HUES64 (cell line): ENCODE results near the gene CALHM1.
"Not testable (repeated sequence)": the region's sequence is repeated elsewhere in the genome, so short reads cannot be mapped to it uniquely, and the experiment has no call there.

ENCODE experiments used
- H3K27ac ChIP-seq: 2 replicates; pipeline ENCODE4 v1.7.0; 2013; ENCODE audit warnings: low read depth, low read length, inconsistent platforms
- H3K27me3 ChIP-seq: 2 replicates; pipeline ENCODE4 v1.6.1; 2013; ENCODE audit warnings: mild to moderate bottlenecking, low read length; ENCODE audit not compliant: insufficient read depth
- H3K36me3 ChIP-seq: 2 replicates; pipeline ENCODE4 v1.6.1; 2013; ENCODE audit warnings: mild to moderate bottlenecking, low read length; ENCODE audit not compliant: insufficient read depth
- H3K4me1 ChIP-seq: 2 replicates; pipeline ENCODE4 v1.6.1; 2013; ENCODE audit warnings: mild to moderate bottlenecking, low read length, moderate library complexity; ENCODE audit not compliant: insufficient read depth
- H3K4me3 ChIP-seq: 2 replicates; pipeline ENCODE4 v1.5.1; 2013; ENCODE audit warnings: mild to moderate bottlenecking, low read length, moderate library complexity
- H3K9ac ChIP-seq: 2 replicates; pipeline ENCODE4 v1.6.1; 2013; ENCODE audit warnings: mild to moderate bottlenecking, low read depth, low read length
- H3K9me3 ChIP-seq: 2 replicates; pipeline ENCODE4 v1.6.1; 2013; ENCODE audit warnings: low read depth, low read length; ENCODE audit not compliant: insufficient read depth
- WGBS: fragments of 150-250, 120-280 bp; methylation state at CpG from one replicate; pipeline ENCODE4 v1.1.7; 2013; ENCODE audit warnings: missing lambda C conversion rate; 5-methylcytosine and 5-hydroxymethylcytosine counted together

CALHM1 gene

DNA sequence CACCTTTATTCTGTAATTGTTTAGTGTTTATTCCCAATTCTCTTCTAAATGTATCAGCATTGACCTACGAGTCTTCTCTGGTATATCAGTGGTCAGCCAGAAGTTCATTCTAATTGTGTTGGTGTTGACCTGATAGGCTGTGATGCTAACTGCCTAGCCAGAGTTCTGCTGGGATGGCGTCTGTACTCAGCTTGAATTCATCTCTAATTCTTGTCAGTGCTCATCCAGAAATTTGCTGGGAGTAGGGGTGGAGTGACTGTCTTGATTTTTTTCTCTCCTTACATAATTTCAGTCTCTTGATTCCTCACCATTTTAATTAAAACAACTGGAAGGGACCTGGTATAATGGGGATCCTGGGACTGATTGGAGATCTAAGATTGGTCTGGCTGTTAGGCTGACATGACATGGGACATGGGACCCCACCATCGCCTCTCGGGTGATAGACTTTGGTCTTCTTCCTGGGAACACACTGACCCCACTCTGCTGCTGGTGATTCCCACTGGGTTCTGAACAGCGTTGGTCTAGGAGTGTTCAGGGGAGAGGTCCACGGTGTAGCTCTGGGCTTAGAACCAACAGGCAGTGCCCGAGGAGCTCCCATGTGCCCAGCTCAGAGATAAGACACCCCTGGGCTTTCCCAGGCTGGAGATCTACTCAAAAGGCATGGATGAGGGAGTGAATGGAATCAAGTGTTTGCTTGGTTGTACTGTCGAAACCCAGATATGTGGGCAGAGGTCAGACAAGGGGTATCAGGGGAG lies 38.6 kb upstream of the CALHM1 start:
- peaks cover 59% of the 10 kb centered on the region for H3K27me3 ChIP-seq
- WGBS, result 89% methylated on average over 8 of the region's 8 CpGs
- no peak overlapping the region for H3K27ac ChIP-seq

DNA sequence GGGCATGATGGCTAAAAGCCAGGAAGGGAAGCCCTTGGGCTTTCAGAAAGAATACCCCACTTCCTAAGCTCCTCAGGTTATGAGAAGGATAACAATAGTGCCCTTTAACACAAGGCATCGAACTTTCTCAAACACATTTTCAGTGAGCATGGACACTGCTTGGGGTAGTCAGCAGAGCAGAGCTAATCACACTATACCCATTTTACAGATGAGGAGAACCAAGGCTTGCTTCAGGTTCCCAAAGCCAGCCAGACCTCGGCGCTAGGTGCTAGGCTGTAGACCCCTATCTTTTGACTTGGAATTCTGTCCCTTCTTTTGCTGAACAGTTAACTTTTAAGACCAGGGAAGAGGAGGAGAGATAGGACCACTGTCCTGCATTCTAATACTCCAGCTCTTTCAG lies 36.6 kb upstream of the CALHM1 start:
- Histone ChIP-seq H3K27ac (no peak overlapping the region), H3K27me3 (peaks cover 70% of the 10 kb centered on the region), H3K9ac (no peak overlapping the region), H3K9me3 (no peaks in the 10 kb centered on the region), H3K4me1 (peaks cover 10% of the 10 kb centered on the region; the same call in 1 of the 2 replicates), H3K4me3 (no peak overlapping the region), H3K36me3 (no peaks in the 10 kb centered on the region)
- 90% methylated on average over 3 of the region's 3 CpGs for WGBS

More for the DNA sequence above, 38.6 kb upstream of the CALHM1 start:
- Histone ChIP-seq H3K9ac (no peak overlapping the region), H3K4me3 (no peak overlapping the region), H3K36me3 (no peaks in the 10 kb centered on the region), H3K9me3 (no peaks in the 10 kb centered on the region), H3K4me1 (peaks cover 3% of the 10 kb centered on the region; the same call in 1 of the 2 replicates)

DNA sequence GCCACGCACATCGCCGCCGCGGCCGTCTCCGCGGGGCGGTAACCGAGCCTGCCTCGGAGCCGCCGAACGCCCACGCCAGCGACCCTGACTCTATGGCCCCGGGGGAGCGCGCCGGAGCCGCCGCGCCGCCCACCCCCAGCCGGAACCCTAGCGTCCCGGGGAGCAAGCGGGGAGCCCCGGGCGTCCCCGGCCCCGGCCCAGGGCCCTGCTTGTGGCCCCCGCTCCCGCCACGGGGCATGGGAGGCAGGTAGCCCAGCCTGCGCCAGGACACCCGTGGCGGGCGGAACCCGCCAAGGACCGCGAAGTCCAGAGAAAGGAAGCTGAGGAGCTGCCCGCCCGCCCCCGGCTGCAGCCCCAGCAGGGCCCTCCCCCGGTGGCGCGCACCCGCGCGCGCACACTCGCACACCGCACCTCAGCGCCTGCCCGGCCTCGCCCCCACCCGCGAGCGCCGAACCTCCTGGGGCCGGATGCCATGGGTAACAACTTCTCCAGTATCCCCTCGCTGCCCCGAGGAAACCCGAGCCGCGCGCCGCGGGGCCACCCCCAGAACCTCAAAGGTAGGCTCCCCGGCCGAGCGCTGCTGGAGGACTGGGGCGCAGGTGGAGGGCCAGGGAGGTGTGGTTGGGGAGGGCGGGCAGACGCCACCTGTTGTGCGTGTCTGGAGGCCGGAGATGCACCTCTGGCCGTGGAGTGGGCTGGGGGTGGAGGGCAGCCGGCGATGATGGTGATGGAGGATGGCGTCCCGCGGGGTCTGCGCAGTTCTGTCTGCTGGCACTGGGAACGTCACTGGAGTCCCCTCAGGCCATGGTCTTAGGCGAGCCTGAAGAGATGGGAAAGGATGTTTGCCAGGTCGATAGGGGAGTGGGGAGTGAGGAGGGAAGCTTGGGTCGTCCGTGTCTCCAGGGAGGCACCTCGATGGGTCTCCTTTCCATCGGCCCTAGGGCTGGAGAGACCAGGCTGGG lies 35.5 kb upstream of the CALHM1 start:
- H3K4me1 ChIP-seq, result peaks cover 7% of the 10 kb centered on the region; the same call in 1 of the 2 replicates
- WGBS, result 1% methylated on average over 92 of the region's 92 CpGs
- peak overlapping the region; percentile 60 for H3K4me3 ChIP-seq
- H3K27me3 ChIP-seq, result peaks cover 70% of the 10 kb centered on the region
- H3K27ac ChIP-seq, result no peak overlapping the region
- no peaks in the 10 kb centered on the region for H3K36me3 ChIP-seq
- H3K9ac ChIP-seq, result no peak overlapping the region
- no peaks in the 10 kb centered on the region for H3K9me3 ChIP-seq

DNA sequence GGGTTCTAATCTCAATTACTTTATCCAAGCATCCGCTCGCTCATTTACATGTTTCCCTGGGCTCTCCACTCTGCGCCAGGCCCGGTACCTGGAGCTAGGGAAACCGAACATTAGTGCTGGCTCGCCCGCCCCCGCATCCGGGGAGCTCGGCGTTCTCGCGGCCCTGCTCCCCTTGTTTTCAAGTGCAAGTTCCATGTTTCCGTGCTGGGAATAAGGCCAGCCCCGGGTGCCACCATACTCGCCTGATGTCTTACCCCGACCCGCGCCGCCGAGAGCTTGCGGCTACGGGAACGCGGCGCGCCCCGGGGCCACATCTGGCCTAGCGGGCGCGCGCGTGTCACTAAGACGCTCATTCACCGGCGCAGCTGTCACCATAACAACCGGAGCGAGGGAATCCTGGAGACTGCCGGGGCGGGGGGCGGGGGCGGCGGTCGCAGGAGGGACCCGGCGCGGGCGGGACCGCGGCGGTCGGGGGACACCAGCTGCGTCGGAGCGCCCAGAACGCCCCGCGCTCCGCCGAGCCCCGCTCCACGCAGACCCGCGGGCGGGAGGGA lies 34.7 kb upstream of the CALHM1 start, which contains the start of gene NEURL1:
TSS of gene NEURL1 (plus strand) at position 344 of the 554 bp plus-strand sequence. CDS start 683 bp downstream, outside the sequence.
- Histone ChIP-seq H3K4me3 (peak within 1 kb of the TSS; percentile 60), H3K36me3 (no peaks in the 10 kb centered on the region), H3K4me1 (peaks cover 7% of the 10 kb centered on the region; the same call in 1 of the 2 replicates), H3K27ac (no peak within 1 kb of the TSS), H3K9ac (no peak within 1 kb of the TSS), H3K27me3 (peaks cover 65% of the 10 kb centered on the region), H3K9me3 (no peaks in the 10 kb centered on the region)
- WGBS, result 3% methylated on average over 65 of the region's 65 CpGs

DNA sequence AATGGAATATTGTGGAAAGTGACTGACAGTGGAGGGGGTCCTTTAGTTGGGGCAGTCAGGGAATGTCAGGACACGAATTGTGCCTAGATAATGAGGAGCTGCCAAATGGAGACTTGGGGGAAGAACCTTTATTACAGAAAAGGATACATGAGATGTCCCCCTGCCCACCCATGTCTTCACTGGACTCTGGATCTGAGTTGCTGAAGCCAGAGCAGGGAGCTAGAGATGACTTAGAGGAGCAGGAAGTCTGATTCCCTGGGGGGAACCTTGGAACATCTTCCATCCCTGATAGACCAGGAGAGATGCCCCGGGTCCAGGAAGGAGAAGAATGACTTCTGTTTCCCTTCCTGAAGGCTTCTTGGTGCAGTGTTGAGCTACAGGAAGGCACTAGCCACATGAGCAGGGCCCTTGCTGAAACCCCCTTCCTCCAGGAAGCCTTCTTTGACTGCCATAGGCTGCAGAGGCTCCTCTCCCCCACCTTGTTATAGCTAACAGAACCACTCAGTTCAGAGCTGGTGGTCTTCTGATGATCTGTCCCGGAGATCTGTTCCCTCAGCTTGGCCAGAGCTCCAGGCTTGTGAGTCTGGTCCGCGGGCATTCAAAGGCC lies 34.1 kb upstream of the CALHM1 start:
- Histone ChIP-seq H3K9me3 (no peaks in the 10 kb centered on the region), H3K9ac (no peak overlapping the region), H3K4me3 (peak overlapping the region; percentile 60; the same call in 1 of the 2 replicates), H3K27ac (no peak overlapping the region), H3K36me3 (no peaks in the 10 kb centered on the region), H3K4me1 (peaks cover 7% of the 10 kb centered on the region; the same call in 1 of the 2 replicates), H3K27me3 (peaks cover 63% of the 10 kb centered on the region)
- WGBS, result 82% methylated on average over 5 of the region's 5 CpGs

DNA sequence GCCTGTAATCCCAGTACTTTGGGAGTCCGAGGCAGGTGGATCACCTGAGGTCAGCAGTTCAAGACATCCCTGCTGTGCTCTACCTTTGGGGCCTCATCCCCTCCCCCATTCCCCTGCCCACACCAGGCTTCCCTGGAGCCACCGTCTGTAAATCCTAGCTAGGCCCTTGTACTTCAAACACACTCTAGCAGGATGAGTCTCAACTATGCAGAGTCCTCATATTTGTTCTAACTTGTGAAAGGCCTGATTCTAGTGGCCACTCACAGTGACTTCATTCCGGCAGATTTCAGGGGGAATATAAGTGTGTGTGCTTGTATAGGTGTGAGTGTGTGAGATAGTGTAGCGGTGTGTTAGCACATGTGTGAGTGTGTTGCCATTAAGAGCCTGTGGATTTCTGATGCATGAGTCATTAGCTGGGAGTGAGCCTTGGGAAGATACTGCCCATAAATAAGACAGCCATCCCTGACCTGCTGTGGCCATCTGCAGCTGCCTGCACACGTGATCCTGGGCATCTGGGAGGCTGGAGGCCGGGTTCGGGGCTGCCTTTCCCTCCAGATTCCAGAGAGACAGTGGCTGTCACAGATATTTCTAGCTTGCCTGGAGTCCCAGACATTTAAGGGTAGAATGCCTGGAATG lies 33.1 kb upstream of the CALHM1 start:
- H3K27ac ChIP-seq, result no peak overlapping the region
- H3K27me3 ChIP-seq, result peaks cover 54% of the 10 kb centered on the region
- no peaks in the 10 kb centered on the region for H3K36me3 ChIP-seq
- H3K4me3 ChIP-seq, result no peak overlapping the region
- H3K4me1 ChIP-seq, result peaks cover 7% of the 10 kb centered on the region; the same call in 1 of the 2 replicates
- WGBS, result 60% methylated on average over 7 of the region's 7 CpGs
- no peak overlapping the region for H3K9ac ChIP-seq
- H3K9me3 ChIP-seq, result no peaks in the 10 kb centered on the region

DNA sequence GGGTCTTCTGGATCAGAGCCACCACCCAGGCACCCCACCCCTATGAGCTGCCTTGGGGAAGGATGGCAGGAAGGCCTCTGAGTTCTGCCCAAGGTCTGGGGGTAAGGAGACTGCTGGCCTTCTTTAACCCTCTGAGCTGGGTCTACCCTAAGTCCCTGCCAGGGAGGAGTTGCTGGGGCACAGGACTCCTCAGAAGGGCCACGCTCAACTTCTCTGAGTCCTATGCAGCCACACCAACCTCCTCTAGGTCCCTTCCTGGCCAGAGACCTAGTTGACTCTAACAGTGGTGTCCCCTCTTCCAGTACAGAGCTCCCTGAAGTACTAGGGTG lies 32.2 kb upstream of the CALHM1 start:
- WGBS, result 95% methylated on average over 1 of the region's 1 CpG
- Histone ChIP-seq H3K27ac (no peak overlapping the region), H3K4me3 (no peak overlapping the region), H3K4me1 (peaks cover 7% of the 10 kb centered on the region; the same call in 1 of the 2 replicates), H3K9me3 (no peaks in the 10 kb centered on the region), H3K36me3 (no peaks in the 10 kb centered on the region), H3K9ac (no peak overlapping the region), H3K27me3 (peaks cover 47% of the 10 kb centered on the region)

DNA sequence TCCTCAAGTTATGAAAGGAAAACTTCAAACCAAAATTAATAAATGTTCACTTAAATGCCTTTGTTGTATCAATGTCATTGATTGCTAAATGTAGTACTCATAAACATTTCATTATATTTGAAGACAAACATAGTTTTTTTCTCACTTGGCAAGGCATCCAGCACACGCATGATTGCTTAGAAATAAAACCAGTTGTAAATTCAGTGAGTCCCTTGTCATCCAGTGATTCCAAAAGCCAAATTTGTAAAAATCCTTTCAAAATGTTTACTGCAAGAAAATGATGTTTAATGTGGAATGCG lies 28.7 kb upstream of the CALHM1 start:
- no peaks in the 10 kb centered on the region for H3K36me3 ChIP-seq
- no peaks in the 10 kb centered on the region for H3K9me3 ChIP-seq
- no peak overlapping the region for H3K27ac ChIP-seq
- no peak overlapping the region for H3K4me3 ChIP-seq
- 98% methylated on average over 2 of the region's 2 CpGs for WGBS
- peaks cover 11% of the 10 kb centered on the region for H3K27me3 ChIP-seq
- H3K4me1 ChIP-seq, result peaks cover 7% of the 10 kb centered on the region; the same call in 1 of the 2 replicates
- H3K9ac ChIP-seq, result no peak overlapping the region

DNA sequence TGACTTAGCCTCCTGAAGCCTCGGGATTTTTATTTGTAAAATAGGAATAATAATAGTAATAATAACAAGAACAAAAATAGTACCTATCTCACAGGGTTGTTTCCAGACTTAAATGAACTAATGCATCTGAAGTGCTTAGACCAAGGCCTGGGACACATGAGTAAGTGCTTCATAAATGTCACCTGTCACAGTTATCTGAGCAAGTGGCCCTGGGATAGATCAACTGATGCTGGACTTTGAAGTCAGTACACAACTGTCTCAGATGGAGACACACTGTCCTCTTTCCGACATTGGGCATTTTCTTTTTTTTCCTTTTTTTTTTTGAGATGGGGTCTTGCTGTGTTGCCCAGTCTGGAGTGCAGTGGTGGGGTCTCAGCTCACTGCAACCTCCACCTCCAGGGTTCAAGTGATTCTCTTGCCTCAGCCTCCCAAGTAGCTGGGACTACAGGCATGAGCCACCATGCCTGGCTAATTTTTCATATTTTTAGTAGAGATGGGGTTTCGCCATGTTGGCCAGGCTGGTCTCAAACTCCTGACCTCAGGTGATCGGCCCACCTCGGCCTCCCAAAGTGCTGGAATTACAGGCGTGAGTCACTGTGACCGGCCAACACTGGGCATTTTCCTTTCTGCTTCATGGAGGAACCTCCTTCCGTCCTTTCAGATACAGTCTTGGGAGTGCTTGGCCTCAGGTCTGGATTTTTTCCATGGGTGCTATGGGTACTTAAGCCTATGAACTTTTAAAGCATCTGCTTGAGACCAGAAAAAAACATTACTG lies 28.1 kb upstream of the CALHM1 start:
- not testable (repeated sequence) for H3K27ac ChIP-seq, H3K4me1 ChIP-seq, H3K9ac ChIP-seq, H3K9me3 ChIP-seq, H3K4me3 ChIP-seq, H3K36me3 ChIP-seq, H3K27me3 ChIP-seq
- WGBS, result 90% methylated on average over 7 of the region's 8 CpGs

DNA sequence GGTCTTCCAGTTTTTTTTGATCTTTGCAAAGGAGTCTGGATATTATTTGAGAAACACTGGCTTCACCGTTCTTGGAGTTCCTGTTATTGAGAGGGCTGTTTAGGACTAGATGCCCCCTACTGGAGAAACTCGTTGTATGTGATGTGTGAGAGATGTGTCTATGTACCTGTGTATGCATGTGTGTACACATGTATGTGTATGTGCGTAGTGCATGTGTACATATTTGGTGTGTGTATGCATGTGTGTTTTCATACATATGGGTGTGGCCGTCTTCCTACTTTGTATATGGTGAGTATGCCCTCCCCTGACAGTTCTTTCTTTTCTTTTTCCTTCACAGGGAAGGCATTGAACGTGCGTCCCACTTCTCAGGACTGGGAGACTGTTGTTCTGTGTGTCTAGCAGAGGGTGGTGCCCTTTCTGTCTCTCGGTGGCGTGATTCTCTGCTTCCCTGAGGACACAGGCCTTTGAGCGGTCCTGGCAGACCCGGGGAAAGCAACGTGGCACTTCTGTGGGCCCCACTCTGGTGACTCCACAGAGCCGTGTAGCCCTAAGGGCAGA lies 23.4 kb upstream of the CALHM1 start:
- Histone ChIP-seq H3K27me3 (no peaks in the 10 kb centered on the region), H3K27ac (no peak overlapping the region)

More for the DNA sequence above, 23.4 kb upstream of the CALHM1 start:
- no peaks in the 10 kb centered on the region for H3K36me3 ChIP-seq
- no peak overlapping the region for H3K9ac ChIP-seq
- no peak overlapping the region for H3K4me3 ChIP-seq
- H3K9me3 ChIP-seq, result no peaks in the 10 kb centered on the region
- H3K4me1 ChIP-seq, result 0 out of 2 replicates have a peak, but pooled peaks cover 1% of the 10 kb centered on the region
- 74% methylated on average over 12 of the region's 12 CpGs for WGBS
